HepG2 (cell line): ENCODE data around the gene PGGT1B. TPM values are rescaled to one million over a fixed set of nuclear protein-coding genes. Genes with fewer than 3 reads are reported as not detected.

Experiments used
- BATF2 ChIP-seq: sonication (generic); formaldehyde crosslinking; IDR thresholded peaks from 2 replicates; pipeline ENCODE4 v1.8.0; 2022; ENCODE audit warnings: mild to moderate bottlenecking, missing genetic modification reagents, moderate library complexity
- BRCA1 ChIP-seq: sonication (generic); formaldehyde crosslinking; IDR thresholded peaks from 2 replicates; pipeline ENCODE4 v1.4.0; 2020; ENCODE audit warnings: missing genetic modification reagents
- CTCF ChIP-seq: sonication (generic); formaldehyde crosslinking; IDR thresholded peaks from 2 replicates; pipeline ENCODE4 v1.5.0; 2020; ENCODE audit warnings: mild to moderate bottlenecking, missing genetic modification reagents, moderate library complexity
- GABPB1 ChIP-seq: IDR thresholded peaks from 2 replicates; pipeline ENCODE4 v1.6.1; 2016; ENCODE audit warnings: mild to moderate bottlenecking, missing genetic modification reagents, moderate library complexity, missing compliant biosample characterization
- GPN1 ChIP-seq: sonication (generic); formaldehyde crosslinking; IDR thresholded peaks from 2 replicates; pipeline ENCODE4 v1.5.1; 2020; ENCODE audit warnings: missing genetic modification reagents, borderline replicate concordance
- HHEX ChIP-seq: IDR thresholded peaks from 2 replicates; pipeline ENCODE4 v1.6.1; 2016; ENCODE audit warnings: control low read depth
- JDP2 ChIP-seq: sonication (generic); formaldehyde crosslinking; IDR thresholded peaks from 2 replicates; pipeline ENCODE4 v1.8.1; 2022; ENCODE audit warnings: missing genetic modification reagents, borderline replicate concordance
- MLLT10 ChIP-seq: sonication (generic); formaldehyde crosslinking; IDR thresholded peaks from 2 replicates; pipeline ENCODE4 v1.4.0; 2020; ENCODE audit warnings: missing genetic modification reagents
- MXD1 ChIP-seq: sonication (generic); formaldehyde crosslinking; IDR thresholded peaks from 2 replicates; pipeline ENCODE4 v1.4.0; 2020; ENCODE audit warnings: mild to moderate bottlenecking, missing genetic modification reagents
- NPAS2 ChIP-seq: sonication (generic); formaldehyde crosslinking; IDR thresholded peaks from 2 replicates; pipeline ENCODE4 v1.8.0; 2022; ENCODE audit warnings: mild to moderate bottlenecking, missing genetic modification reagents, borderline replicate concordance
- SOX6 ChIP-seq, 2 experiments: fragments of 450-650 bp in 1 of 2; sonication (generic) in 1 of 2; formaldehyde crosslinking in 1 of 2; IDR thresholded peaks; 2 replicates each; pipeline versions ENCODE4 v1.4.0 to v1.6.1; 2017 to 2020; ENCODE audit warnings: antibody characterized with exemption in 1 of 2, mild to moderate bottlenecking in 1 of 2, missing genetic modification reagents in 1 of 2
- XBP1 ChIP-seq: sonication (generic); formaldehyde crosslinking; IDR thresholded peaks from 2 replicates; pipeline ENCODE4 v1.5.0; 2020; ENCODE audit warnings: missing genetic modification reagents
- ZBTB42 ChIP-seq: sonication (generic); formaldehyde crosslinking; IDR thresholded peaks from 2 replicates; pipeline ENCODE4 v1.5.0; 2020; ENCODE audit warnings: mild to moderate bottlenecking, missing genetic modification reagents
- ZBTB43 ChIP-seq: sonication (generic); formaldehyde crosslinking; conservative IDR thresholded peaks from 2 replicates; pipeline ENCODE4 v1.4.0; 2020; ENCODE audit warnings: missing genetic modification reagents
- ZFP37 ChIP-seq: sonication (generic); formaldehyde crosslinking; IDR thresholded peaks from 2 replicates; pipeline ENCODE4 v1.4.0; 2020; ENCODE audit warnings: missing genetic modification reagents, borderline replicate concordance
- ZIK1 ChIP-seq: sonication (generic); formaldehyde crosslinking; IDR thresholded peaks from 2 replicates; pipeline ENCODE4 v1.5.0; 2020; ENCODE audit warnings: mild to moderate bottlenecking, low read depth, missing genetic modification reagents, borderline replicate concordance
- ZMYM4 ChIP-seq: sonication (generic); formaldehyde crosslinking; IDR thresholded peaks from 2 replicates; pipeline ENCODE4 v1.8.1; 2023; ENCODE audit warnings: mild to moderate bottlenecking, missing genetic modification reagents
- ZNF232 ChIP-seq: sonication (generic); formaldehyde crosslinking; IDR thresholded peaks from 2 replicates; pipeline ENCODE4 v1.4.0; 2020; ENCODE audit warnings: missing genetic modification reagents, borderline replicate concordance
- ZNF780A ChIP-seq: sonication (generic); formaldehyde crosslinking; IDR thresholded peaks from 2 replicates; pipeline ENCODE4 v1.8.0; 2022; ENCODE audit warnings: mild to moderate bottlenecking, missing genetic modification reagents, moderate library complexity
- ZNF790 ChIP-seq: sonication (generic); formaldehyde crosslinking; IDR thresholded peaks from 2 replicates; pipeline ENCODE4 v1.8.0; 2022; ENCODE audit warnings: missing genetic modification reagents, mild to moderate bottlenecking, borderline replicate concordance
- polyA plus RNA-seq, 8 experiments: library from polyadenylated mRNA; depleted of rRNA in 3 of 8; stranded (reverse) in 7 of 8; unstranded in 1 of 8; fragments of >200 nt; fragmentation: Illumina TruSeq in 4 of 8; extraction: Trizol in 4 of 8; gene quantifications; 2 replicates each; pipeline versions ENCODE4 v1.2.1 to v1.2.3, GENCODE V29; 2011 to 2016; ENCODE audit warnings: low read depth in 4 of 8, missing spikeins in 1 of 8, mixed read lengths in 1 of 8; ENCODE audit not compliant: insufficient read depth in 1 of 8
- total RNA-seq, 5 experiments: library from RNA; depleted of rRNA; stranded (reverse); fragments of >200 nt; fragmentation: Illumina TruSeq; extraction: Trizol; gene quantifications; 2 replicates each; pipeline ENCODE4 v1.2.3, GENCODE V29; 2016; ENCODE audit warnings: low read depth in 1 of 5
- TF ChIP-seq, protein P1 (sequence below): sonication (generic); formaldehyde crosslinking; IDR thresholded peaks from 2 replicates; pipeline ENCODE4 v1.4.0; 2020; ENCODE audit warnings: missing genetic modification reagents
- TF ChIP-seq, protein P2 (sequence below): IDR thresholded peaks from 2 replicates; pipeline ENCODE4 v1.6.1; 2016; ENCODE audit warnings: missing genetic modification reagents, missing compliant biosample characterization
- TF ChIP-seq, protein P3 (sequence below): IDR thresholded peaks from 2 replicates; pipeline ENCODE4 v1.6.1; 2012; ENCODE audit warnings: inconsistent platforms

Gene PGGT1B
- total and polyA plus RNA-seq, 2 of the 13 experiments (the other 11 are each of a cell fraction or from before 2014, with no cell fraction given) = 2.4 to 42.7 TPM

GRCh38 chr5:115180165-115180709 lies 82.4 kb downstream of the PGGT1B start (continued):
- TF ChIP-seq, protein P1, sequence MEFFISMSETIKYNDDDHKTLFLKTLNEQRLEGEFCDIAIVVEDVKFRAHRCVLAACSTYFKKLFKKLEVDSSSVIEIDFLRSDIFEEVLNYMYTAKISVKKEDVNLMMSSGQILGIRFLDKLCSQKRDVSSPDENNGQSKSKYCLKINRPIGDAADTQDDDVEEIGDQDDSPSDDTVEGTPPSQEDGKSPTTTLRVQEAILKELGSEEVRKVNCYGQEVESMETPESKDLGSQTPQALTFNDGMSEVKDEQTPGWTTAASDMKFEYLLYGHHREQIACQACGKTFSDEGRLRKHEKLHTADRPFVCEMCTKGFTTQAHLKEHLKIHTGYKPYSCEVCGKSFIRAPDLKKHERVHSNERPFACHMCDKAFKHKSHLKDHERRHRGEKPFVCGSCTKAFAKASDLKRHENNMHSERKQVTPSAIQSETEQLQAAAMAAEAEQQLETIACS (CRISPR knock-in tag) = no peak
- TF ChIP-seq SOX6 (IDR thresholded peaks at IDR 0.05) = no peak
- TF ChIP-seq SOX6 (CRISPR knock-in tag; IDR thresholded peaks at IDR 0.05) = peak; percentile 48; the same call in 1 of the 2 replicates
- TF ChIP-seq ZBTB42 = no peak
- TF ChIP-seq, protein P2, sequence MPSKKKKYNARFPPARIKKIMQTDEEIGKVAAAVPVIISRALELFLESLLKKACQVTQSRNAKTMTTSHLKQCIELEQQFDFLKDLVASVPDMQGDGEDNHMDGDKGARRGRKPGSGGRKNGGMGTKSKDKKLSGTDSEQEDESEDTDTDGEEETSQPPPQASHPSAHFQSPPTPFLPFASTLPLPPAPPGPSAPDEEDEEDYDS (CRISPR knock-in tag) = no peak
- no peak for TF ChIP-seq GPN1 (CRISPR knock-in tag)
- no peak for TF ChIP-seq MLLT10 (CRISPR knock-in tag)
- TF ChIP-seq ZNF790 = no peak
- TF ChIP-seq, protein P3, sequence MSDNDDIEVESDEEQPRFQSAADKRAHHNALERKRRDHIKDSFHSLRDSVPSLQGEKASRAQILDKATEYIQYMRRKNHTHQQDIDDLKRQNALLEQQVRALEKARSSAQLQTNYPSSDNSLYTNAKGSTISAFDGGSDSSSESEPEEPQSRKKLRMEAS = no peak; the same call in 1 of the 2 replicates
- TF ChIP-seq ZMYM4 (CRISPR knock-in tag) = peak; percentile 25; the same call in 1 of the 2 replicates
- TF ChIP-seq XBP1 (CRISPR knock-in tag) = no peak
- no peak for TF ChIP-seq BRCA1
- no peak for TF ChIP-seq ZFP37 (CRISPR knock-in tag)
- no peak for TF ChIP-seq JDP2 (CRISPR knock-in tag)
- 0 out of 2 replicates have a peak, but pooled peaks have one; percentile 15 for TF ChIP-seq MXD1 (CRISPR knock-in tag)
- TF ChIP-seq ZIK1 (CRISPR knock-in tag) = no peak
- 0 out of 2 replicates have a peak, but pooled peaks have one; percentile 3 for TF ChIP-seq CTCF
- TF ChIP-seq GABPB1 = peak; percentile 37; the same call in 1 of the 2 replicates
- no peak for TF ChIP-seq NPAS2 (CRISPR knock-in tag)
- TF ChIP-seq BATF2 (CRISPR knock-in tag) = no peak
- no peak for TF ChIP-seq ZNF780A (CRISPR knock-in tag)
- TF ChIP-seq HHEX (CRISPR knock-in tag) = no peak
- TF ChIP-seq ZNF232 = no peak
- TF ChIP-seq ZBTB43 = no peak
